GM18508 (cell line): ENCODE results near the gene FKBP14.
"Not testable (repeated sequence)": the region's sequence is repeated elsewhere in the genome, so short reads cannot be mapped to it uniquely, and the experiment has no call there.

ENCODE experiments used
- ATAC-seq: cut with Tn5 transposase; IDR thresholded peaks from one replicate; pipeline ENCODE4 v1.9.1; 2021; ENCODE audit warnings: moderate number of reproducible peaks; ENCODE audit not compliant: insufficient read depth, unreplicated experiment

FKBP14 gene, protein sequence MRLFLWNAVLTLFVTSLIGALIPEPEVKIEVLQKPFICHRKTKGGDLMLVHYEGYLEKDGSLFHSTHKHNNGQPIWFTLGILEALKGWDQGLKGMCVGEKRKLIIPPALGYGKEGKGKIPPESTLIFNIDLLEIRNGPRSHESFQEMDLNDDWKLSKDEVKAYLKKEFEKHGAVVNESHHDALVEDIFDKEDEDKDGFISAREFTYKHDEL

GRCh38 chr7:30026229-30027064, at the start of gene FKBP14:
Gene FKBP14, minus strand, starts transcription at chr7:30026702. Its CDS starts 194 bp downstream, at chr7:30026508.
- peak; percentile 70 for ATAC-seq

- ATAC-seq: no peak
Measured at GRCh38 chr7:30074422-30075030, 48.0 kb upstream of the FKBP14 start.

- ATAC-seq: no peak
Measured at GRCh38 chr7:30072735-30073134, 46.2 kb upstream of the FKBP14 start.

DNA sequence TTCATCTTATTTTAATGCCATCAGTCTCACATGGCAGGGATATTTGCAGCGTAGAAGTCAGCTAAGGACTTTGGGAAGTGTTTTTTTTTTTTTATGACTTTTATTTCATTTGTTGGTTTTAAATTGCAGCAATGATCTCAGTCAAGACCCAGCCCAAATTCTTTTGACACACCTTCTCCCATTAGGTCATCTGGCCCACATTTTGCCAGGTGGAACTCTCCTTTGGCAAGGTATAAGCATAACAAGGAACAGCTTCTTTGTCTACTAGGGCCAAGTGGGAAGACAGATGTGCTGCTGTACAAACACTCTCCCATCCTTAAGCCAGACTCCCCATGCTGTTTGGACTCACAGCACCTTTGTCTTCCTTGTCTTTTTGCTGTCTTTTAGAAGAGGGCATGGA, 43.5 kb upstream of the FKBP14 start:
- no peak for ATAC-seq

DNA sequence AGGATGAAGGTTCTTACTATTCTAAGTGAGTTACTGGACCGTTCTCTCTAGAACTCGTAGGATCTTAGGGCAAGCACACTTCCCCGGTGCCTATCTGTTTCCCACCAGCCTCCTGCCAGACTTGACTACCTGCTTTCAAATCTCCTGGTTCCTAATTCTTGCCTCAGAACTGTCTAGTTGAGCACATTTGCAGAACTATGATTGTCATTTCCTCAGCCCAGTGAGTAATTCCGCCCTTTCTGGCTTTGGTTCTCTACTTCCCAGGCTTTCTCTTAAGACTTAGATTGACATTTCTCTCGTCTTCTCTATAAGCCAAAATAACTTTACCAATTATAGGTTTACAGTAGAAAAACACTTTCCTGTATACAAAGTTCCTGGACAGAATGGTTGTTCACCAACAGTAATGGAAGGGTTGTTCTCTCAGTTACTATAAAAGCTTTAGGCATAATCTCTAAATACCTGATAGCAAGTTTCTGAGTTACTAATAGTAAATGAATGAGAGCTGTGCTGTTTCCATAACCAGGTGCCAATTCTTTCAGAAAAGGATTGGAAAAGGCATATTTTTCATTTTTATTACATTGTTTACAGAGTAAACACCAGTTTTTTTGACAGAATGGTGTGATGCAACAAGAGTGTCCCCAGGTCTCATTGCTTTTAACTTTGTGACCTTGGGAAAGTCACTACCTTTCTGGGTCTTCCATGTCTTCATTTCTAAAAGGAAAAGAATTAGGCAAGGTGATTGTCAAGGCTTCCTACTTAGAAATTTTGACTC, 42.8 kb upstream of the FKBP14 start:
- no peak for ATAC-seq

GRCh38 chr7:30068117-30068516, 41.6 kb upstream of the FKBP14 start:
- no peak for ATAC-seq

DNA sequence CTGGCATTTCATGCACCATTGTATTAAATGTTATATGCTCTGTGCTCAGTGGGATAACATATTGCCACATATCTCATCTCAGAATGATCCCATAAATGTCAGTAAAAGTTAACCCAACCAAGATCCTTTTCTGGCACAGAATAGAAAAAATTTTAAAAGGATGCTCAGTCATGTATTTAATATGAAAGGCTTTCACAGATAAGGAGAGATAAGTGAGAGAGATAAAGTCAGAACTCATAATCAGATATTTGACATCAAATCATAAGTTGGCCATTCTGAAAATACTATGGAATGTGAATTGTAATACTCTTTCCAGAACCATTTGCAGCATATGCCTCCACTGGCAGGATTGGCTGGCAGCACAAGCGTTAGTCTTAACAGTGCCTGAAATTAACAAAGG, 40.2 kb upstream of the FKBP14 start:
- no peak for ATAC-seq

DNA sequence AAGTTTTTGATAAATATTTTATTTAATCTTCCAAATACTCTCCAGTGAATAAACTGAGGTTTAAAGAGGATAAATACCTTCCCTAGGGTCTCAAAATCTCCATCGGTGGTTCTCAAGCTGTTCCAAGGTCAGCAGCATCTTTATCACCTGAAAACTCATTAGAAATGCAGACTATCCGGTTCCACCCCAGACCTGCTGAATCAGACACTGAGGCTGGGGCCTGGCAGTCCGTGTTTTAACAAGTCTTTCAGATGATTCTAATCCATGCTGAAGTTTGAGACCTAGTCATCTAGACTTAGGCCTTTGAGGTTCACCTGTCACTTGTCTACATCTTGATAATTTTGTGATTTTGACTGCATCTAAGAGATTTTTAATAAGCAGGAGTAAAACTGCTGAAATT, 39.2 kb upstream of the FKBP14 start:
- no peak for ATAC-seq

DNA sequence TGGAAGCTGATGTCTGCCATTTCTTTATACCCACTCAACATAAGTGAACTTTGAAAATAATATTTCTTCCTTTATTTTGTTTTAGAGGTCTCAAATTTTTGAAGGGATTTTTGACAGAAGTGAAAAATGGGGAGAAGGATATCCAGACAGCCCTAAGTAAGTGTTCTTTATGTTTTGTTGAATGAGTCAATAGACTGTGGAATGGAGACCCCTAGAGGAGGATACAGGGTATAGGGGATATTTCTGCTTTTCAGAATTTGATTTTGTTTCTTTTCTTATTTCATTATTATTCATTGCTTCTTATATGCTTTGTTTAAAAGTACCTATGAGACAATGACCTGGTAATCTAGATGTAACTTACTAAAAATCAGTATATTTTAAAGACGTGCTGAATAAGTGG, 36.1 kb upstream of the FKBP14 start:
- ATAC-seq: no peak

GRCh38 chr7:30061786-30062185, 35.3 kb upstream of the FKBP14 start:
- ATAC-seq: not testable (repeated sequence)

DNA sequence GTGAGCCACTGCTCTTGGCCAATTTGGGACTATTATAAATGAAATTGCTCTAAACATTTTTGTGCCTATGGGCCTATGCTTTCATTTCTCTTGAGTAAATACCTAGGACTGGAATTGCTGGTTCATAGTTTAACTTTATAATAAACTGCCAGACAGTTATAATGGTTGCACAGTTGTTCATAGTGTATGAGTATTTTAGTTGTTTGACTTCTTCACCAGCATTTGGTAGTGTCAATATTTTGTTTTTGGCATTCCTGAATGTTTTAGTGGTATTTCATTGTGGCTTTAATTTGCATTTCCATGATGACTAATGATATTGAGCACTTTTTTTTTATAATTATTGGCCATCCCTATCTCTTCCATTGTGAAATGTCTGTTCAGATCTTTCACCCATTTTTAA, 31.2 kb upstream of the FKBP14 start:
- ATAC-seq: no peak

DNA sequence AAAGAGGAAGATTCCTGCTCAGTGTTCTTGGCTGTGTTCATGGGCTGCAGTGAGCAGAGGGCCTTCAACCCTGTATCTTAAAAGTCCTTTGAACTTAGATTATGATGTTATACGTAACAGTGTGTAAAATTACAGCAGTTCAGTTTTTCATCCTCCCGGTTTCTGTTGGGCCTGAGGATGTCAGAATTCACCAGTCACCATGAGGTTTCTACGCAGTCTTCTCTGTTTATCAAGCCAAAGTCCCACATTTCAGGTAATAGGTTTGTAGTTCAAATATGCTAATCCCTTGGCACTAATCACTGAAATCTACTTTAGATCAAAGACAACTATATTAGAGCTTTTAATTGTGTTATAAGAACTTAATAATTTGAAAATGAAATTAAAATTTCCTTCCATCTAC, 26.6 kb upstream of the FKBP14 start:
- no peak for ATAC-seq

GRCh38 chr7:30049173-30049572, 22.7 kb upstream of the FKBP14 start:
- no peak for ATAC-seq

- no peak for ATAC-seq
Measured at GRCh38 chr7:30048582-30048981, 22.1 kb upstream of the FKBP14 start.

DNA sequence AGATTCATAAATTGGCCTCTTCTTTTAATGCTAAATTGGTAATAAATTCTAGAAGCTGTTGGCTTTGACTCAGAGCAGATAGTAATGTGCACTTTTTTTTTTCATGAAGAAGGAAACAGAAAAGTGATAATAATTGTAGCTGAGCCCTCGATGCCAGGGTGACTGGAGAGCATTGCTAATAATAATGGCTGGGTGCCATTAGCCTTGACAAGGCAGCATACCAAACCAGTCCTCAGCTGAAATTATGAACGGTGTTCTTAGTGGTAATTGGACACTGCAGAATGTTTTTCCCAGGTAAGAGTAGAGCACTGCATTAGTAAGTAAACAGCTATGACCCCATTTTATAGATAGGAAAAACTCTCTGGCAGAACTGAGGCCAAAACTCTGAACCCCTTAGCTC, 20.6 kb upstream of the FKBP14 start:
- ATAC-seq: no peak

DNA sequence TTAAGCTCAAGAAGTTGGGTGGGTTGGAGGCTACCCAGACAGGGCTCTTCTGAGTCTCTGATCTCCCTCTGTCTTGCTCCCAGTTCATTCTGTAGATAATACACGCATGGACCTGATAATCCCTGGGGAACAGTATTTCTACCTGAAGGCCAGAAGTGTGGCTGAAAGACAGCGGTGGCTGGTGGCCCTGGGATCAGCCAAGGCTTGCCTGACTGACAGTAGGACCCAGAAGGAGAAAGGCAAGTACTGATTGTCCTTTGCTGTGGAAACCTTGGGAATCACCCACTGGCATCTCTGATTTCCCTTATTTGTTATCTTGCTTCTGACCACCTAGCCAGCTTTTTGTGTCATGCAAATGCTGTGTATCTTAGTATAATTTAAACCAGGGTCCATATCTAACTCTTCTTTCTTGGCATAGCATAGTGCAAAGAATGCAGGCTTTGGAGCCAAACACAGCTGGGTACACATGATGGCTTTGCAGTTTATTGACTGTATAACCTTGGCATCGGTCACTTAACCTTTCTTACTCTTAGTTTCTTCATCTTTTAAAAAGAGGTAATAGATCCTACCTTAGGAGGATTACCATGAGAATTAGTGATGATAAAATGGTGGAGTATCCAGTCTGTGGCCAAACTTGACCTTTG, 19.7 kb upstream of the FKBP14 start:
- ATAC-seq: no peak

DNA sequence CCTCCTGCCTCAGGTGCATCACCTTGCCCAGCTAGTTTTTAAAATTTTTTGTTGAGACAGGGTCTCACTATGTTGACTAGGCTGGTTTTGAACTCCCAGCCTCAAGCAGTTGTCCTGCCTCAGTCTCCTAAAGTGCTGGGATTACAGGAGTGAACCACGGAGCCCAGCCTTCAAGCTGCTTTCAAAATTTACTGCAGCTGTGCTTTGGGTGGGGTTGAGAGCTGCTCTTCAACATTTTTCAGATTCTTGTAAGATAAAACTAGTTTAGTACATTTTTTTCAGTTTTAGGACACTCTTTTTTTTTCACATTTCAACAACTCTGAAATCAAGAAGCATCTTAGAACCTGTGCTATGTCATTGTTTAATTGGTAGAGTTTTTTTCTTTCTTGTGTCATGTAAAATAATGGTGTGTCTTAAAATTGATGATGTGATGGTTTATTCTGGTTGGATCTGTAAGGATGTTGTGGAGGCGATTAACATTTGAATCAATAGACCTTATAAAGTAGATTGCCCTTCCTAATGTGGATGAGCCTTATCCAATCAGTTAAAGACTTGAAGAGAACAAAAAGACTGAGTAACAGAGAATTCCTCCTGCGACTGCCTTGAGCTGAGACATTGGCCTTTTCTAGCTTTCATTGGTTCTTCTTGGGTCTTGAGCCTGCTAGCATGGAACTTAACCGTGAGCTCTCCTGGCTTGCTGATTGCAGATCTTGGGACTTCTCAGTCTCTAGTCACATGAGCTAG, 15.2 kb upstream of the FKBP14 start:
- ATAC-seq: no peak

- no peak for ATAC-seq
Measured at GRCh38 chr7:30040938-30041337, 14.4 kb upstream of the FKBP14 start.

DNA sequence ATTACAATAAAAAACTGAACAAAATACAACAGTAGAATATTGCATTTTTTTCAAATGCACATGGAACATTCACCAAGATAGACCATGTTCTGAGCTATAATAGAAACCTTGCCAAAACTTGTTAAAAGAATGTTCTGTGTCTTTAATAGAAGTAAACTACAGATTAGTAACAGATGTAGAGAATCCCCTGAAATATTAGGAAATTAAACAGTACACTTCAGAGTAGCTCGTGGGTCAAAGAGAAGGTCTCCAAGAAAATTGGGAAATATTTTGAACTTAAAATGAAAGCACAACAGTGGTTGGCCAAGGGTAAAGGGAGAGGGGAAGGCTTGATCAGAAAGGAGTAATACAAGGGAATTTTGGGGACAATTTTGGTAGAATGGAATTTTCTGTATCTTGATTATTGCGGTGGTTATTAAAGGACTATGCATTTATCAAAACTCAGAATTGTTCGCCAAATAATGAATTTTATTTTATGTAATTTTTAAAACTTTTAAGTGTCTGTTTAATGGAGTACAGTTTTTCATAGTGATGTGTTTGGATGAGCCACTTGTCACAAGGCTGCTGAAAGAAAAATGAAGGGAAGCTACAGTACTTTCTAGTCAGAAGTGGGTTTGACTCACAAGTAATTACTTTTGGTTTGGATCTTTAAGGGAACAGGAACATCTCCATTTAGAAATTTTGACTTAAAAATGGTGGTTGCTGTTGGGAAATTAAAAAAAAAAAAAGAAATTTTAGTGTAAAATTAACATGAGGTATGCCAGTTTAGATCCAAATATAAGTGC, 11.9 kb upstream of the FKBP14 start:
- no peak for ATAC-seq
